ENCODE results near the gene REXO1. TPM values are rescaled to one million over a fixed set of nuclear protein-coding genes. Genes with fewer than 3 reads are reported as not detected.

The REXO1 gene
- total RNA-seq, 1 experiment from 2014 or later: 61.1 TPM

DNA sequence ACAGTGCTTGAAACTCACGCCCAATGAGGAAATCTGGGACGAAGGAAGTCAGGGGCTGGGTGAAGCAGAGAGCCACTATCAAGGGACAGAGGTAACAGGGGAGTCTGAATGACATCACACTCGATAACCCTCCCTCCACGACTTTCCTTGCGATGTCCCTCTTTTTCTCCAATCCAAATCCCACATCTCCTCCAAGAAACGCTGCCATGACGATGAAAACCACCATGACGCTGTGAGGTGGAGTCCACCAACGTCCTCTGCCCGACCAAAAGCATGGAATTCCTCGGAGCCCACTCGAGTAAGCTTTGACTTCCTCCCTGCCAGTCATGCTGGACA, 967 bp downstream of the REXO1 start (continued):
- TF ChIP-seq, protein P1, sequence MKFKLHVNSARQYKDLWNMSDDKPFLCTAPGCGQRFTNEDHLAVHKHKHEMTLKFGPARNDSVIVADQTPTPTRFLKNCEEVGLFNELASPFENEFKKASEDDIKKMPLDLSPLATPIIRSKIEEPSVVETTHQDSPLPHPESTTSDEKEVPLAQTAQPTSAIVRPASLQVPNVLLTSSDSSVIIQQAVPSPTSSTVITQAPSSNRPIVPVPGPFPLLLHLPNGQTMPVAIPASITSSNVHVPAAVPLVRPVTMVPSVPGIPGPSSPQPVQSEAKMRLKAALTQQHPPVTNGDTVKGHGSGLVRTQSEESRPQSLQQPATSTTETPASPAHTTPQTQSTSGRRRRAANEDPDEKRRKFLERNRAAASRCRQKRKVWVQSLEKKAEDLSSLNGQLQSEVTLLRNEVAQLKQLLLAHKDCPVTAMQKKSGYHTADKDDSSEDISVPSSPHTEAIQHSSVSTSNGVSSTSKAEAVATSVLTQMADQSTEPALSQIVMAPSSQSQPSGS (CRISPR knock-in tag; IDR thresholded peaks at IDR 0.05; ENCODE audit: borderline replicate concordance, low read depth): no peak
- TF ChIP-seq, protein P2, sequence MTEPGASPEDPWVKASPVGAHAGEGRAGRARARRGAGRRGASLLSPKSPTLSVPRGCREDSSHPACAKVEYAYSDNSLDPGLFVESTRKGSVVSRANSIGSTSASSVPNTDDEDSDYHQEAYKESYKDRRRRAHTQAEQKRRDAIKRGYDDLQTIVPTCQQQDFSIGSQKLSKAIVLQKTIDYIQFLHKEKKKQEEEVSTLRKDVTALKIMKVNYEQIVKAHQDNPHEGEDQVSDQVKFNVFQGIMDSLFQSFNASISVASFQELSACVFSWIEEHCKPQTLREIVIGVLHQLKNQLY (CRISPR knock-in tag; IDR thresholded peaks at IDR 0.05): no peak
- no peak for TF ChIP-seq IRF1 (CRISPR knock-in tag; IDR thresholded peaks at IDR 0.05)
- TF ChIP-seq ZNF121 (CRISPR knock-in tag; IDR thresholded peaks at IDR 0.05): no peak

GRCh38 chr19:1846517-1847204, 1.6 kb downstream of the REXO1 start:
- no peaks in the 10 kb centered on the region for H3K36me3 Mint-ChIP-seq
- ATAC-seq (no peak), DNase-seq (ENCODE audit: low spot score) (no peak)
- TF ChIP-seq, protein P3, sequence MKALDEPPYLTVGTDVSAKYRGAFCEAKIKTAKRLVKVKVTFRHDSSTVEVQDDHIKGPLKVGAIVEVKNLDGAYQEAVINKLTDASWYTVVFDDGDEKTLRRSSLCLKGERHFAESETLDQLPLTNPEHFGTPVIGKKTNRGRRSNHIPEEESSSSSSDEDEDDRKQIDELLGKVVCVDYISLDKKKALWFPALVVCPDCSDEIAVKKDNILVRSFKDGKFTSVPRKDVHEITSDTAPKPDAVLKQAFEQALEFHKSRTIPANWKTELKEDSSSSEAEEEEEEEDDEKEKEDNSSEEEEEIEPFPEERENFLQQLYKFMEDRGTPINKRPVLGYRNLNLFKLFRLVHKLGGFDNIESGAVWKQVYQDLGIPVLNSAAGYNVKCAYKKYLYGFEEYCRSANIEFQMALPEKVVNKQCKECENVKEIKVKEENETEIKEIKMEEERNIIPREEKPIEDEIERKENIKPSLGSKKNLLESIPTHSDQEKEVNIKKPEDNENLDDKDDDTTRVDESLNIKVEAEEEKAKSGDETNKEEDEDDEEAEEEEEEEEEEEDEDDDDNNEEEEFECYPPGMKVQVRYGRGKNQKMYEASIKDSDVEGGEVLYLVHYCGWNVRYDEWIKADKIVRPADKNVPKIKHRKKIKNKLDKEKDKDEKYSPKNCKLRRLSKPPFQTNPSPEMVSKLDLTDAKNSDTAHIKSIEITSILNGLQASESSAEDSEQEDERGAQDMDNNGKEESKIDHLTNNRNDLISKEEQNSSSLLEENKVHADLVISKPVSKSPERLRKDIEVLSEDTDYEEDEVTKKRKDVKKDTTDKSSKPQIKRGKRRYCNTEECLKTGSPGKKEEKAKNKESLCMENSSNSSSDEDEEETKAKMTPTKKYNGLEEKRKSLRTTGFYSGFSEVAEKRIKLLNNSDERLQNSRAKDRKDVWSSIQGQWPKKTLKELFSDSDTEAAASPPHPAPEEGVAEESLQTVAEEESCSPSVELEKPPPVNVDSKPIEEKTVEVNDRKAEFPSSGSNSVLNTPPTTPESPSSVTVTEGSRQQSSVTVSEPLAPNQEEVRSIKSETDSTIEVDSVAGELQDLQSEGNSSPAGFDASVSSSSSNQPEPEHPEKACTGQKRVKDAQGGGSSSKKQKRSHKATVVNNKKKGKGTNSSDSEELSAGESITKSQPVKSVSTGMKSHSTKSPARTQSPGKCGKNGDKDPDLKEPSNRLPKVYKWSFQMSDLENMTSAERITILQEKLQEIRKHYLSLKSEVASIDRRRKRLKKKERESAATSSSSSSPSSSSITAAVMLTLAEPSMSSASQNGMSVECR (CRISPR knock-in tag; IDR thresholded peaks at IDR 0.05; ENCODE audit: borderline replicate concordance): no peak
- TF ChIP-seq ZNF219 (CRISPR knock-in tag; IDR thresholded peaks at IDR 0.05; ENCODE audit: borderline replicate concordance): 0 out of 2 replicates have a peak, but pooled peaks have one; percentile 14
- TF ChIP-seq ZNF121 (CRISPR knock-in tag; IDR thresholded peaks at IDR 0.05): peak; percentile 75
- peak overlapping the region; percentile 97; the same call in 1 of the 2 replicates for H3K27ac Mint-ChIP-seq
- CTCF ChIA-PET: interaction anchor here (1.7 to 3.5 kb wide), 4 partner anchors 8 to 30 kb away, joined by 4 to 15 read pairs (median 9); no protein-coding TSS in a partner anchor
- H3K9me3 Mint-ChIP-seq: no peaks in the 10 kb centered on the region
- H3K27me3 Mint-ChIP-seq (ENCODE audit: low read depth): no peaks in the 10 kb centered on the region
- H3K4me3 Mint-ChIP-seq: peak overlapping the region; percentile 93
- POLR2A ChIA-PET: no interaction called here
- H3K4me1 Mint-ChIP-seq: peaks cover 14% of the 10 kb centered on the region

- DNase-seq (ENCODE audit: low spot score) (no peak), ATAC-seq (no peak)
- no peaks in the 10 kb centered on the region for H3K27me3 Mint-ChIP-seq (ENCODE audit: low read depth)
- H3K4me1 Mint-ChIP-seq: peaks cover 14% of the 10 kb centered on the region
- no peaks in the 10 kb centered on the region for H3K9me3 Mint-ChIP-seq
- peak overlapping the region; percentile 10; the same call in 1 of the 2 replicates for H3K27ac Mint-ChIP-seq
- no peak overlapping the region for H3K4me3 Mint-ChIP-seq
- H3K36me3 Mint-ChIP-seq: no peaks in the 10 kb centered on the region
- CTCF ChIA-PET: interaction anchor here (0.9 to 6.1 kb wide), 5 partner anchors 8 to 173 kb away, joined by 3 to 63 read pairs (median 11); no protein-coding TSS in a partner anchor
- POLR2A ChIA-PET: no interaction called here
- TF ChIP-seq TEAD4 (CRISPR knock-in tag; IDR thresholded peaks at IDR 0.05) (no peak), NR2C2 (CRISPR knock-in tag; IDR thresholded peaks at IDR 0.05) (no peak), ZNF423 (CRISPR knock-in tag; IDR thresholded peaks at IDR 0.05) (no peak), ETV6 (CRISPR knock-in tag; IDR thresholded peaks at IDR 0.05) (no peak), PREB (CRISPR knock-in tag; IDR thresholded peaks at IDR 0.05; ENCODE audit: borderline replicate concordance) (no peak), RORB (CRISPR knock-in tag; IDR thresholded peaks at IDR 0.05) (no peak), AR (CRISPR knock-in tag; IDR thresholded peaks at IDR 0.05) (no peak), E2F1 (CRISPR knock-in tag; IDR thresholded peaks at IDR 0.05) (no peak), NFE2L1 (CRISPR knock-in tag; IDR thresholded peaks at IDR 0.05) (no peak)
- TF ChIP-seq, protein P1 (CRISPR knock-in tag; IDR thresholded peaks at IDR 0.05; ENCODE audit: borderline replicate concordance, low read depth): no peak
- TF ChIP-seq, protein P4, sequence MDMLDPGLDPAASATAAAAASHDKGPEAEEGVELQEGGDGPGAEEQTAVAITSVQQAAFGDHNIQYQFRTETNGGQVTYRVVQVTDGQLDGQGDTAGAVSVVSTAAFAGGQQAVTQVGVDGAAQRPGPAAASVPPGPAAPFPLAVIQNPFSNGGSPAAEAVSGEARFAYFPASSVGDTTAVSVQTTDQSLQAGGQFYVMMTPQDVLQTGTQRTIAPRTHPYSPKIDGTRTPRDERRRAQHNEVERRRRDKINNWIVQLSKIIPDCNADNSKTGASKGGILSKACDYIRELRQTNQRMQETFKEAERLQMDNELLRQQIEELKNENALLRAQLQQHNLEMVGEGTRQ (CRISPR knock-in tag; IDR thresholded peaks at IDR 0.05): no peak
These were observed 2.6 kb downstream of the REXO1 start for GRCh38 chr19:1845642-1846041.

Measured in WTC11 (cell line).